T47D (cell line): ENCODE measurements around the gene OR5H2.

Experiments
- DNase-seq, 2 experiments: peaks; one replicate each; pipeline versions ENCODE4 v3.0.0 to v3.0.0-alpha.2; 2011 to 2012; ENCODE audit warnings: low read depth in 1 of 2, low spot score in 1 of 2
- JUND ChIP-seq: IDR thresholded peaks from 2 replicates; pipeline ENCODE4 v1.6.1; 2012; ENCODE audit warnings: low read depth
- in situ Hi-C: cut with HindIII; loops from 2 replicates; pipeline ENCODE4 v1.10.0; 2016; ENCODE audit warnings: low sequenced_read_pairs, low pct_unique_long_range_greater_than_20kb

Gene OR5H2

DNA sequence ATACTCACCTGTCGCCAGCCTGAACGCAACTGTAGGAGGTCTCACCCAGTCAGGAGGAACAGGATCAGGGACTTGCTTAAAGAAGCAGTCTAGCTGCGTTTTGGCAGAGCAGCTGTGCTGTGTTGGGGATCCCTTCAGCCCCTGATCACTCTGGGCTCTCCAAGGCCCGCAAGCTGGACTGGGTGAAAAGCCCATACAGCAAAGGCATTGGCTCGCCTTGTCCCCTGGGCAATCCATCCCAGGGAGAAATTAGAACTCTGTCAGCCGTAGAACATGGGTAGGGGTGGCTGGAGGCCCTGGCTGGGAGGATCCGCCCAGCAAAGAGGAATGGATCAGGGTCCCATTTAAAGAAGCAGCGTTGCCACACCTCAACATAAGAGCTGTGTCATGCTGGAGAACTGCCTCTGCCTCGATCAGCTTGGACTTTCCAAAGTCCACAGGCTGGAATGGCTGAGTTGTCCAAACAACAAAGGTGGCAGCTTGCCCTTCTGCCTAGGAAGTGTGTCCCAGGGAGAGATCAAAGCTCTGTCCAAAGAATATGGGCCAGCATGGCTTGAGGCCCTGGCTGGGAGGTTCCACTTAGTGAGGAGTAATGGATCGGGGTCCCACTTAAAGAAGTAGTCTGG is 9.1 kb downstream of the OR5H2 start:
- in situ Hi-C loops, result no loop called here
- no peak for TF ChIP-seq JUND
- no peak for DNase-seq

DNA sequence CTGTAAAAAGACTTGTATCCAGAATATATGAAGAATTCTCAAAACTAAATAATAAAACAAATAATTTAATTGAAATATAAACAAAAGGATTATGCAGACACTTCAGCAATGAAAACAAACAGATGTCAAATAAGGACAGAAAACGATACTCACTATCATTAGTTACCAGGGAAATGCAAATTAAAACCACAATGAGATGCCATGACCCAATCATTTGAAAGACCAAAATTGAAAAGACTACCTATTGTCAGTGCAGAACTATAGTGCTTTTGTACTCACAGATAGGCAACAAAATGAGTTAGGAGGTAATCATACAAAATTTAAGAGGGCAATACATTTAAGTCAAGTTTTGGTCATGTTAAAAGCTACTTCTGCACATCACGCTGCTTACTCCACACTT is 39.8 kb downstream of the OR5H2 start:
- in situ Hi-C loops, result no loop called here
- DNase-seq, result no peak
- no peak for TF ChIP-seq JUND

DNA sequence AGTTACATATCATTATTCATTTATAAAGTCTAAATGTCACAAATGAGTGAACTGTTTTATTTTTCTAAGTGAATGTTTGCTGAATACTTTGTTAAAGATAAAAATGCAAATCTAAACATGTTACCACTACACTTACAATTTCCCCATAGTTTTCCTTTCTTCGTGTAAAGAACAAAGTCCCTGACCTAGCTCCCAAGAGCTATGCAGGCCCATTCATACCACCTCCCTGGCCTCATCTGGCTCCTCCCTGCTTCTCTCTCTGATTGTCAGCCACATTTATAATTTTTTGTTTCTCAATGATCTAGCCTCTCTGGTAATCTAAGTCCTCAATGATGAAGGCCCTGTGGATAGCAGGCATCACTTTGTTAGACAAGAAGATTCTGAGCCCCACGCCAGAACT is 40.4 kb downstream of the OR5H2 start:
- no peak for DNase-seq
- in situ Hi-C loops, result no loop called here
- TF ChIP-seq JUND, result no peak

DNA sequence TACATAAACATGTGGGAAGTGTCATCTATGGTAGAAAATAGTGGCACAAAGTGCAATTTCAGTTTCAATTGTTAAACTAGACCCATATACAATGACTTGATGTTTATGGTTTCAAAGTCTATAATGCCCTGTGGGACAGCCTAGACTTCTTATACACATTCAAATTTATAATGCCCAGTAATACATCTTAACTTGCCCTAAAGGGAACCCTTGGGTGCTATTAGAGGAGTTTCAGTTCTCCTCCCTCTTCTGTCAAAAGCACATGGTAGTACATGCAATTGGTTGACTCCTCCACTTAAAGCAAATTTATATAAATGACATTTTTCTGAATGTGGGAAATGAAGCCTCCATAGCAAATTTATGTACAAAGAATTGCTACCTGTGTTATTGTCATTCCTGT is 41.1 kb downstream of the OR5H2 start:
- DNase-seq, result no peak
- in situ Hi-C loops, result no loop called here
- no peak for TF ChIP-seq JUND

DNA sequence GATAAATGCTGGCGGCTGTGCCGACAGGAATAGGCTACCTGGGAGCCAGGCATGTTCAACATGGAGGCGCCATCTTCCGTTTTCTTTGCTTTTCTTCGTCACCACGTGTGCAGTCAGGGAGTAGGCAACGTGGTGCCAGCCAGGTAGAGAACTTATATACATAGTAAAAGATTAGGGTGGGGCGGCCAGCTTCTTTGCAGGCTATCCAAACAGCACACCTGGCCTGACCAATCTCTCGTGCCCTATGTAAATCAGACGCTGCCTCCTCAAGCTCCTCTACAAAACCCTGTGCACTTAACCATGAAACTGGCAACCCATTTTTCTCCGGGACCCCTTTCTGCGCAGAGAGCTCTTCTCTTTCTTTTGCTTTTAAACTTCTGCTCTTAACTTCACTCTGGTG is 42.8 kb downstream of the OR5H2 start:
- DNase-seq, result peak in 1 of 2 experiments; percentile 52
- no peak for TF ChIP-seq JUND
- in situ Hi-C loops, result no loop called here

DNA sequence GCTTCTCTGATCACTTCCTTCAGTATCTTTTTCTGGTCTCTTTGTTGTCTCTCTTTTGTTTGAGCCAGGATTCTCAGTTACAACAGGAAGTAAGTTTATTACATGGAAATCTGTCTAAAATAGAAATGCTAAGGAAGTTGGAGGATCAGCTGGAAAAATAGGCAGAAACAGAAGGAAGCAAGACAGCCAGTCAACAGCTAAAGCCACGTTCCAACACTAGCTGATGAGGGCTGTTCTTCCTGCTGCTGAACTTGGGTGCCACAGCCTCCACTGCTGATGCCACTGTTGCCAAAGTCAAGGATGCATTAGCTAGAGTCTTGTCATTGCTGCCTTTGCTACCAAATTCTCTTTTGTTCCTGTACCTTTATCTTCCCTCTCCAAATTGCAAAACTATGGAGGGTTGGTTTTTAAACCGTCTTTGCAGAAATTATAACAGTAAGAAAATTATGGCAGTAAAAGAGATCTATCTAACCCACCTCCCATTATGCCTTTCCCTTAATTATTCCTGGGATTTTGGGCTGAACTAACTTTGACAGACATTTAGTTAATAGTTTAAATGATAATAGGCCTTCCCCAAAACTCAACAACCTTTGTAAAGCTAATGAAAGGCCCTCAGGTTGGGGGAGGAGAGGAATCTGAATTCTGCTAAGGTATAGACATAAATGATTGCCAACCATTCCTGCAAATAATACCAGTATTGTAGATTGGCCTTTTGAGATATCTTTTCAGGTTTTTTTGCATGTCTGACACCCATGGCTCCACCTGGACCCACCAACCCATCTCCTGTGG is 44.0 kb downstream of the OR5H2 start:
- in situ Hi-C loops, result no loop called here
- TF ChIP-seq JUND, result no peak
- no peak for DNase-seq

DNA sequence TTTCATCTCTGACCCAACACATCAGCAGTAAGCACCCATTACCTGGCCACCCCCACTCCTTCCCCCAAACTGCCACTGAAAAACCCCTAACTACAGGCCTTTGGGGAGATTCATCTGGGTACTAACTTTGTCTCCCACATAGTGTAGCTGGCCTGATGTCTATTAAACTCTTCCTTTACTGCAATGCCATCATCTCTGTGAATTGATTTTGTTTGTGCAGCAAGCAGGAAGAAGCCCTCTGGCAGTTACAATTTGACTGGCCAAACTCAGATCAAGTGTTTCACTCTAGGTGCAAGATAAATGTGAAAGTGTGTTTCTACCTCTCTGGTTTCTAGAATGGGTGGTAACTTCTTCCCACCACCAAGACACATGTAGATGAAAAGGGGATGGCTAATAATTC is 44.6 kb downstream of the OR5H2 start:
- no peak for DNase-seq

DNA sequence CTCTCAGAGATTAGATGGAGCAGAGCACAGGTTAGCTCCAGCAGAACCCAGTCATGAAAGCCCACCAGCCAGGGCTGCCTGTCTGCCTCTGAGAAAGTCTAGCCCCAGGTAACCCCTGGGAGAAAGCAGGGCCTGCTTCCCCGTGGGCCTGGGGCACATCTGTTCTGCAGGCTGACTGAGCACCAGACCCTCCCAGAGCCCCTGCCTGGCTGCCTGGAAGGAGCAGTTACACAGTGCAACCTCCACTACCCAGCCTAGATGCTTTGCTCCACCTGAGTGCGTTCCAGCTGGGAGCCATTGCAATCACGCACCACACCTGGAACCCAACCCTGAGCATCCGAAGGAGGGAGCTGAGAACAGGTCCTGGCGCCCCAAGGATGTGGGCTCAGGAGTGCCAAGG is 46.6 kb downstream of the OR5H2 start:
- in situ Hi-C loops, result no loop called here
- no peak for DNase-seq
- no peak for TF ChIP-seq JUND

More for the DNA sequence above, 44.6 kb downstream of the OR5H2 start:
- TF ChIP-seq JUND, result no peak
- in situ Hi-C loops, result no loop called here

DNA sequence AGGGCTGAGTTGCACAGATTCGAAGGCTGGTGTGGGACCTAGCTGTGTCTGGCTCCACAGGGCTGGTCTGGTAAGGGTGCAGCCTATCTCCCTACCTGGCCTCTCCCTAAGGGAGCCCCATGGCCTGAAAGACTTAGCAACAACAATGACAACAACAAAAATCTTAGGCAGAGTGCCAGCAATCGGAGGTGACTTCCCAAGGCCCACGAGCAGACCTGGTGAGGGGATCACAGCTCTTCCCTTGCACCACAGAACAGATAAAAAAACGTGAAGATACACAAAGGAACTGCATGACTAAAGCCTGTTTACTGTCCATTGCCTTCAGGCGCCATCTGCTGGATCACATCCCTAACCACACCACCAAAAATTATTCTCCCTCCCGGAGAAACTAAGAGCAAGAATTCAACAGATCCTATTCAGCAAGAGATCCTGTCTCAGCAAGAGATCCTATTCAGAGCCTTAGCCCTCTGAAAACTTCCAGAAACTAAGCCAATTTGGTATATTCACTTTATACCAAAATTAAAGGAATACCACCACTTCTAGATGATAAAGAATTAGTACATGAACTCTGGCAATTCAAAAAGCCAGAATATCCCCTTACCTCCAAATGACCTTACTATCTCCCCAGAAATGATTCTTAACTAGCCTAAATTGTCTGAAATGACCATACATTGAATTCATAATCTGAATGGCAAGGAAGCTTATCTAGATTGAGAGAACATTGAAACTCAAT is 47.3 kb downstream of the OR5H2 start:
- peak in 1 of 2 experiments; percentile 65 for DNase-seq
- TF ChIP-seq JUND, result no peak
- in situ Hi-C loops, result no loop called here

DNA sequence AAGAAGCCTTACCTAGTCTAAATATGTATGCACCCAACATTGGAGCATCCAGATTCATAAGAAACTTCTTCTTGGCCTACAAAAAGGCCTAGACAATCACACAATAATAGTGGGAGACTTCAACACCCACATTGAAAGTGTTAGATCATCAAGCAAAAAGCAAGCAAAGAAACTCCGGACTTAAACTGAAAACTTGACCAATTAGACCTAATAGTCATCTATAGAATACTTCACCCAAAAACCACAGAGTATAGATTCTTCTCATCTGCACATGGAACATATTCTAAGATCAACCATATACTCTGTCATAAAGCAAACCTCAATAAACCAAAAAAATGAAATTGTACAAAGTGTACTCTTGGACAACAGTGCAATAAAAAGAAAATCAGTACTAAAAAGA is 49.0 kb downstream of the OR5H2 start:
- no peak for DNase-seq
- in situ Hi-C loops, result no loop called here
- no peak for TF ChIP-seq JUND
